ENCODE results near the gene UBE2F.

- TF ChIP-seq POLR2A (IDR thresholded peaks at IDR 0.05) = no peak
- TF ChIP-seq, protein P1, sequence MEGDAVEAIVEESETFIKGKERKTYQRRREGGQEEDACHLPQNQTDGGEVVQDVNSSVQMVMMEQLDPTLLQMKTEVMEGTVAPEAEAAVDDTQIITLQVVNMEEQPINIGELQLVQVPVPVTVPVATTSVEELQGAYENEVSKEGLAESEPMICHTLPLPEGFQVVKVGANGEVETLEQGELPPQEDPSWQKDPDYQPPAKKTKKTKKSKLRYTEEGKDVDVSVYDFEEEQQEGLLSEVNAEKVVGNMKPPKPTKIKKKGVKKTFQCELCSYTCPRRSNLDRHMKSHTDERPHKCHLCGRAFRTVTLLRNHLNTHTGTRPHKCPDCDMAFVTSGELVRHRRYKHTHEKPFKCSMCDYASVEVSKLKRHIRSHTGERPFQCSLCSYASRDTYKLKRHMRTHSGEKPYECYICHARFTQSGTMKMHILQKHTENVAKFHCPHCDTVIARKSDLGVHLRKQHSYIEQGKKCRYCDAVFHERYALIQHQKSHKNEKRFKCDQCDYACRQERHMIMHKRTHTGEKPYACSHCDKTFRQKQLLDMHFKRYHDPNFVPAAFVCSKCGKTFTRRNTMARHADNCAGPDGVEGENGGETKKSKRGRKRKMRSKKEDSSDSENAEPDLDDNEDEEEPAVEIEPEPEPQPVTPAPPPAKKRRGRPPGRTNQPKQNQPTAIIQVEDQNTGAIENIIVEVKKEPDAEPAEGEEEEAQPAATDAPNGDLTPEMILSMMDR (IDR thresholded peaks at IDR 0.05) = no peak
These were observed 74.1 kb downstream of the UBE2F start for GRCh38 chr2:238040918-238041317.
